Activated naive CD4-positive, alpha-beta T cell treated with anti-CD3 and anti-CD28 coated beads for 36 hours (primary cell): ENCODE measurements around the gene KLHL20. TPM values are rescaled to one million over a fixed set of nuclear protein-coding genes. Genes with fewer than 3 reads are reported as not detected.
A peak's percentile ranks its signal among the peaks of the same experiment; 100 is the strongest.
"Not testable (repeated sequence)": the region's sequence is repeated elsewhere in the genome, so short reads cannot be mapped to it uniquely, and the experiment has no call there.

Experiments
- CTCF ChIA-PET: fragments of 350-600 bp; sonication (Branson Sonifier 250); formaldehyde crosslinking; loops from one replicate; lab custom pipeline; 2021; ENCODE audit warnings: antibody characterized with exemption; lab: Charles Lee
- DNase-seq: peaks from one replicate; pipeline ENCODE4 v3.0.0-alpha.2; 2020
- H3K27ac Mint-ChIP-seq: one replicate; pipeline ENCODE4 v1.8.0; 2021; ENCODE audit warnings: mild to moderate bottlenecking, mixed read lengths
- H3K27me3 Mint-ChIP-seq: one replicate; pipeline ENCODE4 v1.8.0; 2021; ENCODE audit warnings: low read depth, mixed read lengths
- H3K36me3 Mint-ChIP-seq: one replicate; pipeline ENCODE4 v1.8.0; 2021; ENCODE audit warnings: low read depth, mixed read lengths
- H3K4me1 Mint-ChIP-seq: one replicate; pipeline ENCODE4 v1.8.0; 2021; ENCODE audit warnings: low read depth, mixed read lengths
- H3K4me3 Mint-ChIP-seq: one replicate; pipeline ENCODE4 v1.8.0; 2021; ENCODE audit warnings: mild to moderate bottlenecking, moderate library complexity, mixed read lengths
- H3K9me3 Mint-ChIP-seq: one replicate; pipeline ENCODE4 v1.8.0; 2021; ENCODE audit warnings: mixed read lengths
- intact Hi-C: fragments of 100-400 bp; cut with micrococcal nuclease; formaldehyde crosslinking; loops from one replicate; pipeline ENCODE4 v1.15.1; 2023
- total RNA-seq, 2 experiments: library from RNA; stranded (reverse); gene quantifications; one replicate each; pipeline ENCODE4 v1.2.3, GENCODE V29; 2021

Gene KLHL20
- total RNA-seq, 2 experiments from 2014 or later, result 13.0 to 14.9 TPM

DNA sequence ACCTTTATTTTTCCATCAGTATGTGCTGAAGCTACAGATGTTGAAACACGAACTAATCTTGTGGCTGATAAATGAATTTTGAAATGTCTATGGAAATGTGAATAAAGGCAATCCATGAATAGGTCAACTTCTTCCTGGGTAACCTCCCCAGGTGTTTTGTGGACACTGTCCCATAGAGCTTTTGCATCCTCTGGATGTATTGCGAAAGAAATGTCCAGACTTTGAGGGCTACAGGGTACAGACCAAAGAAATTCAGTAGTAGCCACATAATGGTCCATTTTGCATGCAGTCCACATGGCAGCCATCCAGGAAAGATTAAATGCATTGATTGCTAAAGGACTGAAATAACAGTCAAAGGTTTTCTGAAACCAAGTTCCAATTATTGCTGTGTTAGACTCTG lies 88.2 kb downstream of the KLHL20 start:
- H3K4me1 Mint-ChIP-seq, result no peaks in the 10 kb centered on the region
- no peak for DNase-seq
- intact Hi-C loops, result no loop called here
- peaks cover 31% of the 10 kb centered on the region for H3K36me3 Mint-ChIP-seq
- no peak overlapping the region for H3K4me3 Mint-ChIP-seq
- CTCF ChIA-PET, result interaction anchor here (0.5 to 0.7 kb wide), 2 partner anchors 16 to 200 kb away, joined by 3 read pairs; partner anchors contain the start of gene SLC9C2
- H3K9me3 Mint-ChIP-seq, result no peaks in the 10 kb centered on the region
- H3K27ac Mint-ChIP-seq, result no peak overlapping the region
- H3K27me3 Mint-ChIP-seq, result no peaks in the 10 kb centered on the region

- H3K27me3 Mint-ChIP-seq, H3K9me3 Mint-ChIP-seq, H3K27ac Mint-ChIP-seq, CTCF ChIA-PET, DNase-seq, intact Hi-C loops, H3K4me3 Mint-ChIP-seq: not testable (repeated sequence)
- Mint-ChIP-seq H3K4me1 (peaks cover 14% of the 10 kb centered on the region), H3K36me3 (peaks cover 50% of the 10 kb centered on the region)
These were observed 98.9 kb downstream of the KLHL20 start for GRCh38 chr1:173813654-173814053.

DNA sequence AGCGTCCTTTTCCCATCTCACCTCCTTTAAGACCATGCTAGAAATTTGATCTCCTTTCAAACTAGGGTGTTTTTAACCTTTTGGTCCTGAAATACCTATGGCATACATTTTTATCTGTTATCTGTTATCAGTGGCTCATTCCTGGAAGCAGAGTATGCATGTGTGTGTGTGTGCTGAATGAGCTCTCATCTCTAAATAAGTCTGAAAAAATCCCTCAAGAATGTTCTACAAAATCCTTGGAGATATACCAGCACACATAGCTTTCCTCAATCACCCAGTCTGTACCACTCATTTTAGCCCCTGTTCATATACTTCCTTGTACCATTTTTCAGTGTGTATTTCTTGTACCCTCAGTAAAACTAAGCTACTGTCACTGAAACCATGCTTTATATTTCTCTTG lies 103.7 kb downstream of the KLHL20 start:
- no peak overlapping the region for H3K4me3 Mint-ChIP-seq
- peaks cover 34% of the 10 kb centered on the region for H3K4me1 Mint-ChIP-seq
- intact Hi-C loops, result no loop called here
- peaks cover 39% of the 10 kb centered on the region for H3K36me3 Mint-ChIP-seq
- no peaks in the 10 kb centered on the region for H3K27me3 Mint-ChIP-seq
- no peak overlapping the region for H3K27ac Mint-ChIP-seq
- no peak for DNase-seq
- no peaks in the 10 kb centered on the region for H3K9me3 Mint-ChIP-seq
- CTCF ChIA-PET, result interaction anchor here (0.6 to 1.0 kb wide), 3 partner anchors 15 to 399 kb away, joined by 3 read pairs; no protein-coding TSS in a partner anchor

GRCh38 chr1:173821680-173822079 lies 106.9 kb downstream of the KLHL20 start:
- no peak overlapping the region for H3K4me3 Mint-ChIP-seq
- CTCF ChIA-PET, result no interaction called here
- DNase-seq, result no peak
- H3K4me1 Mint-ChIP-seq, result peaks cover 27% of the 10 kb centered on the region
- H3K27ac Mint-ChIP-seq, result no peak overlapping the region
- no peaks in the 10 kb centered on the region for H3K9me3 Mint-ChIP-seq
- no peaks in the 10 kb centered on the region for H3K27me3 Mint-ChIP-seq
- intact Hi-C loops, result loop anchor here (5.0 kb wide), 1 partner anchor 386 kb away; no protein-coding TSS in a partner anchor
- peaks cover 26% of the 10 kb centered on the region for H3K36me3 Mint-ChIP-seq

DNA sequence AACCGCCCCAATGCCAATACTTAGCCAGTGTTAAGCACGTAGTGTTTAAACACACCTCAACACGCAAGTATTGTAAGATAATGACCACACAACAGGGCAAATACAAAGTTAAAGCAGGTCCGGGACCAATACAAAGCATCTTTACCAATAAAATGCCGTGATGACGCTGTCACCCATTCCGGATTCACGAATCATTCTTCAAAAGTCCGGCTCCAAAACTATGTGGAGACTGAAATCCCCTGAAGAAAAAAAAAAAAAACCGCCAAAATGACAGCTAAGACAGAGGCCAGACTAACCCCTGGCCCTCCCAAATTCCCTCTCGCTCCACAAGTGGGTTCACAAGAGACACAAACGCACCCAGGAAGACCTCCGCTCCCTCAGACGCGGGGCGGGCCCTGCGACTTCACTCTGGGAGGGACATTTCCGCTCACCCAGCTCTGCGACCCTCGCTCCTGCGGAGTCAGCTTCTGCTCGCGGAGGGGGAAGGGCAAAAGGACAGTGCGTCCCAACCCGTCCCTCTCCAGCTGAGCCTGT lies 109.1 kb downstream of the KLHL20 start:
- Mint-ChIP-seq H3K27ac (peak overlapping the region; percentile 98), H3K36me3 (peaks cover 25% of the 10 kb centered on the region), H3K27me3 (no peaks in the 10 kb centered on the region), H3K4me1 (peaks cover 43% of the 10 kb centered on the region), H3K4me3 (peak overlapping the region; percentile 93), H3K9me3 (no peaks in the 10 kb centered on the region)
- intact Hi-C loops, result loop anchor here (1.0 to 5.0 kb wide), 14 partner anchors 44 to 1292 kb away; partner anchors contain the start of genes CACYBP, KLHL20, RABGAP1L and RC3H1
- no peak for DNase-seq
- CTCF ChIA-PET, result interaction anchor here (0.7 to 4.4 kb wide), 6 partner anchors 41 to 393 kb away, joined by 3 to 32 read pairs (median 4); partner anchors contain the start of gene KLHL20

GRCh38 chr1:173824315-173825081 lies 109.7 kb downstream of the KLHL20 start, which contains the start of the genes CENPL and DARS2:
Gene CENPL (minus strand): TSS chr1:173824883. CDS start chr1:173811299, 13,584 bp downstream.
Gene DARS2 (plus strand): TSS chr1:173824673. CDS start chr1:173825230, 557 bp downstream.
- Mint-ChIP-seq H3K9me3 (no peaks in the 10 kb centered on the region), H3K4me1 (peaks cover 46% of the 10 kb centered on the region), H3K4me3 (peak within 1 kb of the TSS; percentile 93), H3K36me3 (peaks cover 28% of the 10 kb centered on the region), H3K27me3 (no peaks in the 10 kb centered on the region), H3K27ac (peak within 1 kb of the TSS; percentile 98)
- peak; percentile 95 for DNase-seq
- CTCF ChIA-PET, result interaction anchor here (0.7 to 4.4 kb wide), 7 partner anchors 40 to 1082 kb away, joined by 3 to 32 read pairs (median 3); partner anchors contain the start of gene KLHL20
- intact Hi-C loops, result loop anchor here (1.0 to 5.0 kb wide), 14 partner anchors 44 to 1292 kb away; partner anchors contain the start of genes CACYBP, KLHL20, RABGAP1L and RC3H1

DNA sequence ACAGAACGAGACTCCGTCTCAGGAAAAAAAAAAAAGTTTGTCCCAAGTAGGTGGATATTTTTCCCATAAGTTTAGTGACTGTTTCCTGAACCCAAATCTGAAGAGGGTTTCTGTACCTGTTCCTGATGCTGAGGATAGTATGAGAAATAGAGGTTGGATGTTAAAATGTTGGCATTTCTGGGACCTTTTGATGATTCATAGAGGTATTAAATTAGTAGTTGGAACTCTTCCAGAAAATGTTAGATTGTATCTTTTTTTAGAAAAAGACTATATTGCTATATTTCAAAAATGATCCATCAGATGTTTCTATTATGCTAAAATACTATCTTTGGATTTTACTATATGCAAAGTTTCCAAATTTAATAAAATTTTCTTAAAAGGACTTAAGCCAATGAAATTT lies 112.8 kb downstream of the KLHL20 start:
- H3K27ac Mint-ChIP-seq, result no peak overlapping the region
- CTCF ChIA-PET, result interaction anchor here (0.7 to 0.9 kb wide), 2 partner anchors 59 to 397 kb away, joined by 3 to 5 read pairs; no protein-coding TSS in a partner anchor
- no peak for DNase-seq
- H3K9me3 Mint-ChIP-seq, result no peaks in the 10 kb centered on the region
- H3K27me3 Mint-ChIP-seq, result no peaks in the 10 kb centered on the region
- intact Hi-C loops, result no loop called here
- H3K36me3 Mint-ChIP-seq, result peaks cover 23% of the 10 kb centered on the region
- peak overlapping the region; percentile 22 for H3K4me3 Mint-ChIP-seq
- H3K4me1 Mint-ChIP-seq, result peaks cover 31% of the 10 kb centered on the region

- peaks cover 22% of the 10 kb centered on the region for H3K36me3 Mint-ChIP-seq
- H3K9me3 Mint-ChIP-seq, result no peaks in the 10 kb centered on the region
- no peak overlapping the region for H3K4me3 Mint-ChIP-seq
- H3K27ac Mint-ChIP-seq, result no peak overlapping the region
- H3K27me3 Mint-ChIP-seq, result no peaks in the 10 kb centered on the region
- intact Hi-C loops, result loop anchor here (2.0 kb wide), 1 partner anchor 384 kb away; no protein-coding TSS in a partner anchor
- CTCF ChIA-PET, result no interaction called here
- no peak for DNase-seq
- peaks cover 9% of the 10 kb centered on the region for H3K4me1 Mint-ChIP-seq
These were observed 118.0 kb downstream of the KLHL20 start for GRCh38 chr1:173832748-173833147.

Other genes starting within 250 kb of the KLHL20 start
- 100 to 1,000 TPM; 147 to 150 TPM for gene PRDX6, start 237.6 kb upstream of the KLHL20 start, total RNA-seq
- gene SLC9C2, start 111.9 kb upstream of the KLHL20 start, total RNA-seq, result not detected
- gene TEX50, start 79.6 kb upstream of the KLHL20 start, total RNA-seq, result not detected
- gene ANKRD45, start 45.1 kb upstream of the KLHL20 start, total RNA-seq, result not detected
- 10 to 100 TPM; 42.7 to 44.1 TPM for gene DARS2, start 109.7 kb downstream of the KLHL20 start, total RNA-seq
- gene CENPL, start 109.9 kb downstream of the KLHL20 start, total RNA-seq, result 10 to 100 TPM; 31.1 to 31.9 TPM
- 1,000 to 10,000 TPM; 1,367 to 1,374 TPM for gene GAS5, start 153.0 kb downstream of the KLHL20 start, total RNA-seq
- 1 to 10 TPM; 8.1 to 9.0 TPM for gene ZBTB37, start 153.4 kb downstream of the KLHL20 start, total RNA-seq
- not detected for gene SERPINC1, start 202.3 kb downstream of the KLHL20 start, total RNA-seq